HepG2 (cell line): ENCODE data around the gene FYTTD1. TPM values are rescaled to one million over a fixed set of nuclear protein-coding genes. Genes with fewer than 3 reads are reported as not detected.

ENCODE experiments used
- FOXA3 ChIP-seq: IDR thresholded peaks from 2 replicates; pipeline ENCODE4 v1.6.1; 2016; ENCODE audit warnings: missing genetic modification reagents, missing compliant biosample characterization
- FOXM1 ChIP-seq: sonication (generic); formaldehyde crosslinking; IDR thresholded peaks from 2 replicates; pipeline ENCODE4 v1.5.0; 2020; ENCODE audit warnings: missing genetic modification reagents
- IRX3 ChIP-seq: sonication (generic); formaldehyde crosslinking; IDR thresholded peaks from 2 replicates; pipeline ENCODE4 v1.8.1; 2023; ENCODE audit warnings: mild to moderate bottlenecking, low read depth, missing genetic modification reagents, borderline replicate concordance
- KLF13 ChIP-seq: sonication (generic); formaldehyde crosslinking; IDR thresholded peaks from 2 replicates; pipeline ENCODE4 v1.4.0; 2020; ENCODE audit warnings: mild to moderate bottlenecking, missing genetic modification reagents
- MEIS1 ChIP-seq: sonication (generic); formaldehyde crosslinking; IDR thresholded peaks from 2 replicates; pipeline ENCODE4 v1.9.0; 2021; ENCODE audit warnings: mild to moderate bottlenecking, missing genetic modification reagents, moderate library complexity, borderline replicate concordance
- MTA1 ChIP-seq: sonication (generic); formaldehyde crosslinking; IDR thresholded peaks from 2 replicates; pipeline ENCODE4 v1.4.0; 2020; ENCODE audit warnings: missing genetic modification reagents, mild to moderate bottlenecking, borderline replicate concordance
- PRPF4 ChIP-seq: fragments of 200-400 bp; formaldehyde crosslinking; IDR thresholded peaks from 2 replicates; pipeline ENCODE4 v1.6.1; 2016; ENCODE audit warnings: low read length, low read depth; ENCODE audit not compliant: poor library complexity, severe bottlenecking
- SIX4 ChIP-seq: sonication (generic); formaldehyde crosslinking; IDR thresholded peaks from 2 replicates; pipeline ENCODE4 v1.4.0; 2020; ENCODE audit warnings: missing genetic modification reagents
- TCF12 ChIP-seq, 2 experiments: fragments of 450-650 bp in 1 of 2; sonication (generic) in 1 of 2; formaldehyde crosslinking in 1 of 2; IDR thresholded peaks; 2 replicates each; pipeline versions ENCODE4 v1.6.1 to v1.8.0; 2017 to 2022; ENCODE audit warnings: antibody characterized with exemption in 1 of 2, mild to moderate bottlenecking in 1 of 2, missing genetic modification reagents in 1 of 2, moderate library complexity in 1 of 2
- ZFP36 ChIP-seq: fragments of 150-350 bp; IDR thresholded peaks from 2 replicates; pipeline ENCODE4 v1.6.1; 2018; ENCODE audit warnings: borderline replicate concordance, low read length, low read depth; ENCODE audit not compliant: partially characterized antibody
- ZFY ChIP-seq: sonication (generic); formaldehyde crosslinking; IDR thresholded peaks from 2 replicates; pipeline ENCODE4 v1.4.0; 2020; ENCODE audit warnings: missing genetic modification reagents
- ZNF234 ChIP-seq: sonication (generic); formaldehyde crosslinking; conservative IDR thresholded peaks from 2 replicates; pipeline ENCODE4 v1.5.1; 2020; ENCODE audit warnings: mild to moderate bottlenecking, missing genetic modification reagents
- ZNF432 ChIP-seq: sonication (generic); formaldehyde crosslinking; IDR thresholded peaks from 2 replicates; pipeline ENCODE4 v1.5.0; 2020; ENCODE audit warnings: missing genetic modification reagents, mild to moderate bottlenecking, borderline replicate concordance
- ZNF484 ChIP-seq: sonication (generic); formaldehyde crosslinking; IDR thresholded peaks from 2 replicates; pipeline ENCODE4 v1.5.1; 2020; ENCODE audit warnings: mild to moderate bottlenecking, low read depth, missing genetic modification reagents, borderline replicate concordance
- ZNF883 ChIP-seq: sonication (generic); formaldehyde crosslinking; IDR thresholded peaks from 2 replicates; pipeline ENCODE4 v1.5.1; 2020; ENCODE audit warnings: mild to moderate bottlenecking, missing genetic modification reagents; ENCODE audit errors: not compliant biosample characterization
- polyA plus RNA-seq, 8 experiments: library from polyadenylated mRNA; depleted of rRNA in 3 of 8; stranded (reverse) in 7 of 8; unstranded in 1 of 8; fragments of >200 nt; fragmentation: Illumina TruSeq in 4 of 8; extraction: Trizol in 4 of 8; gene quantifications; 2 replicates each; pipeline versions ENCODE4 v1.2.1 to v1.2.3, GENCODE V29; 2011 to 2016; ENCODE audit warnings: low read depth in 4 of 8, missing spikeins in 1 of 8, mixed read lengths in 1 of 8; ENCODE audit not compliant: insufficient read depth in 1 of 8
- total RNA-seq, 5 experiments: library from RNA; depleted of rRNA; stranded (reverse); fragments of >200 nt; fragmentation: Illumina TruSeq; extraction: Trizol; gene quantifications; 2 replicates each; pipeline ENCODE4 v1.2.3, GENCODE V29; 2016; ENCODE audit warnings: low read depth in 1 of 5
- TF ChIP-seq, protein P1 (sequence below): sonication (generic); formaldehyde crosslinking; IDR thresholded peaks from 2 replicates; pipeline ENCODE4 v1.4.0; 2020; ENCODE audit warnings: missing genetic modification reagents, borderline replicate concordance
- TF ChIP-seq, protein P2 (sequence below): sonication (generic); formaldehyde crosslinking; IDR thresholded peaks from 2 replicates; pipeline ENCODE4 v1.4.0; 2020; ENCODE audit warnings: missing genetic modification reagents
- TF ChIP-seq, protein P3 (sequence below): sonication (generic); formaldehyde crosslinking; IDR thresholded peaks from 2 replicates; pipeline ENCODE4 v1.4.0; 2020; ENCODE audit warnings: missing genetic modification reagents
- TF ChIP-seq, protein P4 (sequence below): sonication (generic); formaldehyde crosslinking; IDR thresholded peaks from 2 replicates; pipeline ENCODE4 v1.8.0; 2022; ENCODE audit warnings: missing genetic modification reagents, mild to moderate bottlenecking, moderate library complexity, borderline replicate concordance

FYTTD1 gene
- total and polyA plus RNA-seq, 2 of the 13 experiments (the other 11 are each of a cell fraction or from before 2014, with no cell fraction given): 6.5 to 28.8 TPM

DNA sequence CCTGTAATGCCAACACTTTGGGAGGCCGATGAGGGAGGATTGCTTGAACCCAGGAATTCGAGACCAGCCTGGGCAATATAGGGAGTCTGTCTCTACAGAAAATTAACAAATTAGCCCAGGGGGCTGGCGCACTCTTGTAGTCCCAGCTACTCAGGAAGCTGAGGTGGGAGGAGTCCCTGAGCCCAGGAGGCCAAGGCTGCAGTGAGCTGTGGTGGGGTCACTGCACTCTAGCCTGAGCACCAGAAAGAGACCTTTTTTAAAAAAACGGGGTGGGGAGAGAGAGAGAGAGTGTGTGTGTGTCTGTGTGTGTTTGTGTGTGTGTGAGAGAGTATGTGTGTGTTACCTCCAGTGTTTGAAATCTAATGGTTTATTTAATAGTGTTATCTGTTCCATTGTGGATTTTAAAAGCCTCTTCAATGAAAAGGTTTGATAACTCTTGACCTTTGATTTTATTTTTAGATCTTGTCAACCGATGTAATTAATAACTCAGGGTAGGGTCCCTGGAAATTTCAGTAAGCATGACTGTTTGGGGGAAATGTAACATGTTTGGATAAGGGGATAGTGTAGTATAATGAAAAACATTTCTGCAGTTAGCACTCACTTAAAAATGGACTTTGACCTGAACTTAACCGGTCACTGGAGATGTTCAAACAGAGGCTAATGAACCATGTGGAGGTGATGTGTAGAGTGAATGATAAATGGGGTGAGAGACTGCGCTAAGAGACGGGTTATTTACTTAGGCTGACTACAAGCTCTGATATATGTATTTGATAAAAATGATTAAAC lies 71.1 kb downstream of the FYTTD1 start (continued):
- TF ChIP-seq ZNF883 (CRISPR knock-in tag) (no peak), ZFY (CRISPR knock-in tag) (no peak), ZNF234 (no peak), ZFP36 (no peak), IRX3 (CRISPR knock-in tag) (no peak), PRPF4 (no peak), FOXM1 (no peak), FOXA3 (CRISPR knock-in tag) (peak; percentile 90), MTA1 (CRISPR knock-in tag) (no peak; the same call in 1 of the 2 replicates), SIX4 (CRISPR knock-in tag) (no peak; the same call in 1 of the 2 replicates), ZNF484 (CRISPR knock-in tag) (no peak), ZNF432 (CRISPR knock-in tag) (no peak), TCF12 (IDR thresholded peaks at IDR 0.05) (no peak), TCF12 (CRISPR knock-in tag; IDR thresholded peaks at IDR 0.05) (no peak), KLF13 (CRISPR knock-in tag) (no peak), MEIS1 (CRISPR knock-in tag) (peak; percentile 79)
- TF ChIP-seq, protein P1, sequence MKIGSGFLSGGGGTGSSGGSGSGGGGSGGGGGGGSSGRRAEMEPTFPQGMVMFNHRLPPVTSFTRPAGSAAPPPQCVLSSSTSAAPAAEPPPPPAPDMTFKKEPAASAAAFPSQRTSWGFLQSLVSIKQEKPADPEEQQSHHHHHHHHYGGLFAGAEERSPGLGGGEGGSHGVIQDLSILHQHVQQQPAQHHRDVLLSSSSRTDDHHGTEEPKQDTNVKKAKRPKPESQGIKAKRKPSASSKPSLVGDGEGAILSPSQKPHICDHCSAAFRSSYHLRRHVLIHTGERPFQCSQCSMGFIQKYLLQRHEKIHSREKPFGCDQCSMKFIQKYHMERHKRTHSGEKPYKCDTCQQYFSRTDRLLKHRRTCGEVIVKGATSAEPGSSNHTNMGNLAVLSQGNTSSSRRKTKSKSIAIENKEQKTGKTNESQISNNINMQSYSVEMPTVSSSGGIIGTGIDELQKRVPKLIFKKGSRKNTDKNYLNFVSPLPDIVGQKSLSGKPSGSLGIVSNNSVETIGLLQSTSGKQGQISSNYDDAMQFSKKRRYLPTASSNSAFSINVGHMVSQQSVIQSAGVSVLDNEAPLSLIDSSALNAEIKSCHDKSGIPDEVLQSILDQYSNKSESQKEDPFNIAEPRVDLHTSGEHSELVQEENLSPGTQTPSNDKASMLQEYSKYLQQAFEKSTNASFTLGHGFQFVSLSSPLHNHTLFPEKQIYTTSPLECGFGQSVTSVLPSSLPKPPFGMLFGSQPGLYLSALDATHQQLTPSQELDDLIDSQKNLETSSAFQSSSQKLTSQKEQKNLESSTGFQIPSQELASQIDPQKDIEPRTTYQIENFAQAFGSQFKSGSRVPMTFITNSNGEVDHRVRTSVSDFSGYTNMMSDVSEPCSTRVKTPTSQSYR: no peak
- TF ChIP-seq, protein P2, sequence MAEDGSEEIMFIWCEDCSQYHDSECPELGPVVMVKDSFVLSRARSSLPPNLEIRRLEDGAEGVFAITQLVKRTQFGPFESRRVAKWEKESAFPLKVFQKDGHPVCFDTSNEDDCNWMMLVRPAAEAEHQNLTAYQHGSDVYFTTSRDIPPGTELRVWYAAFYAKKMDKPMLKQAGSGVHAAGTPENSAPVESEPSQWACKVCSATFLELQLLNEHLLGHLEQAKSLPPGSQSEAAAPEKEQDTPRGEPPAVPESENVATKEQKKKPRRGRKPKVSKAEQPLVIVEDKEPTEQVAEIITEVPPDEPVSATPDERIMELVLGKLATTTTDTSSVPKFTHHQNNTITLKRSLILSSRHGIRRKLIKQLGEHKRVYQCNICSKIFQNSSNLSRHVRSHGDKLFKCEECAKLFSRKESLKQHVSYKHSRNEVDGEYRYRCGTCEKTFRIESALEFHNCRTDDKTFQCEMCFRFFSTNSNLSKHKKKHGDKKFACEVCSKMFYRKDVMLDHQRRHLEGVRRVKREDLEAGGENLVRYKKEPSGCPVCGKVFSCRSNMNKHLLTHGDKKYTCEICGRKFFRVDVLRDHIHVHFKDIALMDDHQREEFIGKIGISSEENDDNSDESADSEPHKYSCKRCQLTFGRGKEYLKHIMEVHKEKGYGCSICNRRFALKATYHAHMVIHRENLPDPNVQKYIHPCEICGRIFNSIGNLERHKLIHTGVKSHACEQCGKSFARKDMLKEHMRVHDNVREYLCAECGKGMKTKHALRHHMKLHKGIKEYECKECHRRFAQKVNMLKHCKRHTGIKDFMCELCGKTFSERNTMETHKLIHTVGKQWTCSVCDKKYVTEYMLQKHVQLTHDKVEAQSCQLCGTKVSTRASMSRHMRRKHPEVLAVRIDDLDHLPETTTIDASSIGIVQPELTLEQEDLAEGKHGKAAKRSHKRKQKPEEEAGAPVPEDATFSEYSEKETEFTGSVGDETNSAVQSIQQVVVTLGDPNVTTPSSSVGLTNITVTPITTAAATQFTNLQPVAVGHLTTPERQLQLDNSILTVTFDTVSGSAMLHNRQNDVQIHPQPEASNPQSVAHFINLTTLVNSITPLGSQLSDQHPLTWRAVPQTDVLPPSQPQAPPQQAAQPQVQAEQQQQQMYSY (CRISPR knock-in tag): no peak
- TF ChIP-seq, protein P3, sequence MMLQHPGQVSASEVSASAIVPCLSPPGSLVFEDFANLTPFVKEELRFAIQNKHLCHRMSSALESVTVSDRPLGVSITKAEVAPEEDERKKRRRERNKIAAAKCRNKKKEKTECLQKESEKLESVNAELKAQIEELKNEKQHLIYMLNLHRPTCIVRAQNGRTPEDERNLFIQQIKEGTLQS (CRISPR knock-in tag): no peak
- TF ChIP-seq, protein P4, sequence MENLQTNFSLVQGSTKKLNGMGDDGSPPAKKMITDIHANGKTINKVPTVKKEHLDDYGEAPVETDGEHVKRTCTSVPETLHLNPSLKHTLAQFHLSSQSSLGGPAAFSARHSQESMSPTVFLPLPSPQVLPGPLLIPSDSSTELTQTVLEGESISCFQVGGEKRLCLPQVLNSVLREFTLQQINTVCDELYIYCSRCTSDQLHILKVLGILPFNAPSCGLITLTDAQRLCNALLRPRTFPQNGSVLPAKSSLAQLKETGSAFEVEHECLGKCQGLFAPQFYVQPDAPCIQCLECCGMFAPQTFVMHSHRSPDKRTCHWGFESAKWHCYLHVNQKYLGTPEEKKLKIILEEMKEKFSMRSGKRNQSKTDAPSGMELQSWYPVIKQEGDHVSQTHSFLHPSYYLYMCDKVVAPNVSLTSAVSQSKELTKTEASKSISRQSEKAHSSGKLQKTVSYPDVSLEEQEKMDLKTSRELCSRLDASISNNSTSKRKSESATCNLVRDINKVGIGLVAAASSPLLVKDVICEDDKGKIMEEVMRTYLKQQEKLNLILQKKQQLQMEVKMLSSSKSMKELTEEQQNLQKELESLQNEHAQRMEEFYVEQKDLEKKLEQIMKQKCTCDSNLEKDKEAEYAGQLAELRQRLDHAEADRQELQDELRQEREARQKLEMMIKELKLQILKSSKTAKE (CRISPR knock-in tag): no peak; the same call in 1 of the 2 replicates
